A549 treated with DMSO at 1 μM for 4 hours (cell line): ENCODE measurements around the gene MAGEE1. TPM values are rescaled to one million over a fixed set of nuclear protein-coding genes. Genes with fewer than 3 reads are reported as not detected.

Source experiments
- total RNA-seq: library from RNA; stranded (reverse); fragments of 200-300 nt; extraction: Qiagen RNA extraction; gene quantifications from 5 replicates; pipeline ENCODE4 v1.2.3, GENCODE V29; 2022; ENCODE audit warnings: low read depth

The MAGEE1 gene, protein sequence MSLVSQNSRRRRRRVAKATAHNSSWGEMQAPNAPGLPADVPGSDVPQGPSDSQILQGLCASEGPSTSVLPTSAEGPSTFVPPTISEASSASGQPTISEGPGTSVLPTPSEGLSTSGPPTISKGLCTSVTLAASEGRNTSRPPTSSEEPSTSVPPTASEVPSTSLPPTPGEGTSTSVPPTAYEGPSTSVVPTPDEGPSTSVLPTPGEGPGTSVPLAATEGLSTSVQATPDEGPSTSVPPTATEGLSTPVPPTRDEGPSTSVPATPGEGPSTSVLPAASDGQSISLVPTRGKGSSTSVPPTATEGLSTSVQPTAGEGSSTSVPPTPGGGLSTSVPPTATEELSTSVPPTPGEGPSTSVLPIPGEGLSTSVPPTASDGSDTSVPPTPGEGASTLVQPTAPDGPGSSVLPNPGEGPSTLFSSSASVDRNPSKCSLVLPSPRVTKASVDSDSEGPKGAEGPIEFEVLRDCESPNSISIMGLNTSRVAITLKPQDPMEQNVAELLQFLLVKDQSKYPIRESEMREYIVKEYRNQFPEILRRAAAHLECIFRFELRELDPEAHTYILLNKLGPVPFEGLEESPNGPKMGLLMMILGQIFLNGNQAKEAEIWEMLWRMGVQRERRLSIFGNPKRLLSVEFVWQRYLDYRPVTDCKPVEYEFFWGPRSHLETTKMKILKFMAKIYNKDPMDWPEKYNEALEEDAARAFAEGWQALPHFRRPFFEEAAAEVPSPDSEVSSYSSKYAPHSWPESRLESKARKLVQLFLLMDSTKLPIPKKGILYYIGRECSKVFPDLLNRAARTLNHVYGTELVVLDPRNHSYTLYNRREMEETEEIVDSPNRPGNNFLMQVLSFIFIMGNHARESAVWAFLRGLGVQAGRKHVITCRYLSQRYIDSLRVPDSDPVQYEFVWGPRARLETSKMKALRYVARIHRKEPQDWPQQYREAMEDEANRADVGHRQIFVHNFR
- total RNA-seq: 3.7 to 5.4 TPM (median 5.3 TPM) in 5 replicates

DNA sequence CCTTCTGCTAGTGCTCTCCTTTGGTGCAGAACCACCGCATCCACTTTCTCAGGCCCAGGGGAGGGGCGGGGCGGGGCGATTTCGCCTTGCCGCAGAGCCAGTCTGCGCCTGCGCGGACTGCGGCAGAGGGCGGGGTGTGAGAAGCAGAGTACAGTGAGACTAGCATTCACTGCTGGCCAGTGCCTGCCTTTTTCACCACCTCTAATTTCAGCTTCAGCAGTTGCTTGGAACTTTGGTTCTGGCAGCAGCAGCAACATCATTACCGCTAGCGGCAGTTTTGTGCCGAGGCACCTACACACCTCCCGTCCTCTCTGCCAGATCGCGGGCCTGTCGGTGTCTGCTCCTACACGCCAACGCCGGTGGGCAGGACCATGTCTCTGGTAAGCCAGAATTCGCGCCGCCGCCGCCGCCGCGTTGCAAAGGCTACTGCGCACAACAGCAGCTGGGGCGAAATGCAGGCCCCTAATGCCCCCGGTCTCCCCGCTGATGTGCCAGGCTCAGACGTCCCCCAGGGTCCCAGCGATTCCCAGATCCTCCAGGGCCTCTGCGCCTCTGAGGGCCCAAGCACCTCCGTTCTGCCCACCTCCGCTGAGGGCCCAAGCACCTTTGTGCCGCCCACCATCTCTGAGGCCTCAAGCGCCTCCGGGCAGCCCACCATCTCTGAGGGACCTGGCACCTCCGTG is at the start of gene MAGEE1:
TSS of gene MAGEE1 (plus strand) at position 151 of the 683 bp plus-strand sequence. CDS start at position 372, 221 bp downstream.

